Loucy (cell line): Measurements from ENCODE around the gene SOCS7.

Experiments
- EZH2phosphoT487 ChIP-seq: fragments of 200-600 bp; IDR thresholded peaks from 2 replicates; pipeline ENCODE4 v1.6.1; 2018; ENCODE audit warnings: antibody characterized with exemption, mild to moderate bottlenecking, moderate library complexity, borderline replicate concordance
- TF ChIP-seq, protein P1 (sequence below): fragments of 200-600 bp; sonication (generic); conservative IDR thresholded peaks from 2 replicates; pipeline ENCODE4 v1.5.1; 2014; ENCODE audit warnings: mild to moderate bottlenecking, antibody characterized with exemption, low read length

DNA sequence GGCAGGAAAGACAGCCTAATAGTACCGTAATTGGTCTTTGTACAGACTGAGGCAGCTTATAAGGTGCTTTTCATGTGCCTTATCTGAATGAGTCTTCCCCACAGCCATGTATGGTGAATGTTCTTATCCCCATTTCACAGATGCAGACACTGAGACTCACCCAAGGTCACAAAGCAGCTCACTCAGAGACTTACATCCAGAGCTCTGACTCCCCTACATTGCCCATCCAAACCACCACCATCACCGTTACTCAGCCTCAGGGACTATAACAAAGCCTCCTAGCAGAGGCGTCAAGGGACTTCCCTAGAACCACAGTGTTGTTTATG, 7.3 kb upstream of the SOCS7 start:
- TF ChIP-seq, protein P1, sequence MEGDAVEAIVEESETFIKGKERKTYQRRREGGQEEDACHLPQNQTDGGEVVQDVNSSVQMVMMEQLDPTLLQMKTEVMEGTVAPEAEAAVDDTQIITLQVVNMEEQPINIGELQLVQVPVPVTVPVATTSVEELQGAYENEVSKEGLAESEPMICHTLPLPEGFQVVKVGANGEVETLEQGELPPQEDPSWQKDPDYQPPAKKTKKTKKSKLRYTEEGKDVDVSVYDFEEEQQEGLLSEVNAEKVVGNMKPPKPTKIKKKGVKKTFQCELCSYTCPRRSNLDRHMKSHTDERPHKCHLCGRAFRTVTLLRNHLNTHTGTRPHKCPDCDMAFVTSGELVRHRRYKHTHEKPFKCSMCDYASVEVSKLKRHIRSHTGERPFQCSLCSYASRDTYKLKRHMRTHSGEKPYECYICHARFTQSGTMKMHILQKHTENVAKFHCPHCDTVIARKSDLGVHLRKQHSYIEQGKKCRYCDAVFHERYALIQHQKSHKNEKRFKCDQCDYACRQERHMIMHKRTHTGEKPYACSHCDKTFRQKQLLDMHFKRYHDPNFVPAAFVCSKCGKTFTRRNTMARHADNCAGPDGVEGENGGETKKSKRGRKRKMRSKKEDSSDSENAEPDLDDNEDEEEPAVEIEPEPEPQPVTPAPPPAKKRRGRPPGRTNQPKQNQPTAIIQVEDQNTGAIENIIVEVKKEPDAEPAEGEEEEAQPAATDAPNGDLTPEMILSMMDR, result no peak
- TF ChIP-seq EZH2phosphoT487, result no peak
